NCI-H748 (cell line): ENCODE results near the gene ATP2A1.
"Not testable (repeated sequence)": the region's sequence is repeated elsewhere in the genome, so short reads cannot be mapped to it uniquely, and the experiment has no call there.

Experiments used
- DNase-seq: peaks from one replicate; lab custom pipeline; 2025; ENCODE audit not compliant: unreplicated experiment; lab: John Stamatoyannopoulos, UW

The ATP2A1 gene

DNA sequence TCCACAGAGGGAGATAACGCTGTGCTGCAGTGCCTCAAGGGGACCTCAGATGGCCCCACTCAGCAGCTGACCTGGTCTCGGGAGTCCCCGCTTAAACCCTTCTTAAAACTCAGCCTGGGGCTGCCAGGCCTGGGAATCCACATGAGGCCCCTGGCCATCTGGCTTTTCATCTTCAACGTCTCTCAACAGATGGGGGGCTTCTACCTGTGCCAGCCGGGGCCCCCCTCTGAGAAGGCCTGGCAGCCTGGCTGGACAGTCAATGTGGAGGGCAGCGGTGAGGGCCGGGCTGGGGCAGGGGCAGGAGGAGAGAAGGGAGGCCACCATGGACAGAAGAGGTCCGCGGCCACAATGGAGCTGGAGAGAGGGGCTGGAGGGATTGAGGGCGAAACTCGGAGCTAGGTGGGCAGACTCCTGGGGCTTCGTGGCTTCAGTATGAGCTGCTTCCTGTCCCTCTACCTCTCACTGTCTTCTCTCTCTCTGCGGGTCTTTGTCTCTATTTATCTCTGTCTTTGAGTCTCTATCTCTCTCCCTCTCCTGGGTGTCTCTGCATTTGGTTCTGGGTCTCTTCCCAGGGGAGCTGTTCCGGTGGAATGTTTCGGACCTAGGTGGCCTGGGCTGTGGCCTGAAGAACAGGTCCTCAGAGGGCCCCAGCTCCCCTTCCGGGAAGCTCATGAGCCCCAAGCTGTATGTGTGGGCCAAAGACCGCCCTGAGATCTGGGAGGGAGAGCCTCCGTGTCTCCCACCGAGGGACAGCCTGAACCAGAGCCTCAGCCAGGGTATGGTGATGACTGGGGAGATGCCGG, 54.3 kb downstream of the ATP2A1 start:
- DNase-seq, result no peak

DNA sequence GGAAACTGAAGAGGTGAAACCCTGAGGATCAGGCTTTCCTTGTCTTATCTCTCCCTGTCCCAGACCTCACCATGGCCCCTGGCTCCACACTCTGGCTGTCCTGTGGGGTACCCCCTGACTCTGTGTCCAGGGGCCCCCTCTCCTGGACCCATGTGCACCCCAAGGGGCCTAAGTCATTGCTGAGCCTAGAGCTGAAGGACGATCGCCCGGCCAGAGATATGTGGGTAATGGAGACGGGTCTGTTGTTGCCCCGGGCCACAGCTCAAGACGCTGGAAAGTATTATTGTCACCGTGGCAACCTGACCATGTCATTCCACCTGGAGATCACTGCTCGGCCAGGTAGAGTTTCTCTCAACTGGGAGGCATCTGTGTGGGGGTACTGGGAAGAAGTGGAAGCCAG, 54.9 kb downstream of the ATP2A1 start:
- no peak for DNase-seq

- DNase-seq, result no peak
These were observed 57.1 kb downstream of the ATP2A1 start for GRCh38 chr16:28935346-28935745.

GRCh38 chr16:28935924-28936783, 57.9 kb downstream of the ATP2A1 start:
- no peak for DNase-seq

DNA sequence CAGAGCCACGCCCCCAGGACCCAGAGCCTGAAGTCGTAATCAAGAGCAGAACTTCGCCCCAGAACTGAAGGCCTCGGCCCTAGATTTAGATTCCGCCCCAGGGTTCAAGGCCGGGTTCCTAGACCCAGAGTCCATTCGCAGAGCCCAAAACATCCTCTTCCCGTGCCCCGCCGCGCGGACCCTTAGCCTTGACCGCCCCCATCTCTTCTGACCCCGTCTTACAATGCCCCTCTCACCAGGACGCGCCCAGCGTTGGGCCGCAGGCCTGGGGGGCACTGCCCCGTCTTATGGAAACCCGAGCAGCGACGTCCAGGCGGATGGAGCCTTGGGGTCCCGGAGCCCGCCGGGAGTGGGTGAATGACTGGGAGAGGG, 58.5 kb downstream of the ATP2A1 start:
- DNase-seq, result no peak

DNA sequence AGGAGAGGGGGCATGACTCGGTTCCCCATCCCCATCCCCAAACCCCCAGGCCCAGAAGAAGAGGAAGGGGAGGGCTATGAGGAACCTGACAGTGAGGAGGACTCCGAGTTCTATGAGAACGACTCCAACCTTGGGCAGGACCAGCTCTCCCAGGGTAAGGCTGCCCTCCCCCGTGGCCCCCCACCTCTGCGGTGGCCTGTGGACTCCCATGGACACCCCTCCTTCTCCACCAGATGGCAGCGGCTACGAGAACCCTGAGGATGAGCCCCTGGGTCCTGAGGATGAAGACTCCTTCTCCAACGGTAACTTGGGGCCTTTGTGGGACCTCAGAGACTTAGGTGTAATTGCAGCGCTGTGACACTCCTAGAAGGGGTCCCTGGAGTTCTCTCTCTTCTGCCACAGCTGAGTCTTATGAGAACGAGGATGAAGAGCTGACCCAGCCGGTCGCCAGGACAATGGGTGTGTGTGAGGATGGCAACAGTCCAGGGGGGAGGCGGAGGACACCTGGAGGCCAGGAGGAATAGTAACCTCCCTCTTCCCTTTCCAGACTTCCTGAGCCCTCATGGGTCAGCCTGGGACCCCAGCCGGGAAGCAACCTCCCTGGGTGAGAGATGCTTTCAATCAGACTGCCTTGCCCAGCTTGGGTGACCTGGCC, 59.1 kb downstream of the ATP2A1 start:
- DNase-seq, result no peak

DNA sequence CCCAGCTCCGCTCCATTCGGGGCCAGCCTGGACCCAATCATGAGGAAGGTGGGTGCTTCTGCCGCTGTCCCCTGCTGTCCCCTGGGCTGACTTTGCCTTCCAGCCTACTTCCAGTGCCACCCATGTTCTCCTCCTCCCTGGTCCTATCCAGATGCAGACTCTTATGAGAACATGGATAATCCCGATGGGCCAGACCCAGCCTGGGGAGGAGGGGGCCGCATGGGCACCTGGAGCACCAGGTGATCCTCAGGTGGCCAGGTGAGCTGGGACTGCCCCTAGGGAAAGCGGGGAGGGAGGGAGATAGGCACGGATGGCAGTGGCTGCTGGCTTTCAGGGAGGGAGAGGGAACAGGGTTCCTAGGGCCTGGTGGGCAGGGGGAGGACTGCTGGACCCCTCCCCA, 60.4 kb downstream of the ATP2A1 start:
- no peak for DNase-seq

DNA sequence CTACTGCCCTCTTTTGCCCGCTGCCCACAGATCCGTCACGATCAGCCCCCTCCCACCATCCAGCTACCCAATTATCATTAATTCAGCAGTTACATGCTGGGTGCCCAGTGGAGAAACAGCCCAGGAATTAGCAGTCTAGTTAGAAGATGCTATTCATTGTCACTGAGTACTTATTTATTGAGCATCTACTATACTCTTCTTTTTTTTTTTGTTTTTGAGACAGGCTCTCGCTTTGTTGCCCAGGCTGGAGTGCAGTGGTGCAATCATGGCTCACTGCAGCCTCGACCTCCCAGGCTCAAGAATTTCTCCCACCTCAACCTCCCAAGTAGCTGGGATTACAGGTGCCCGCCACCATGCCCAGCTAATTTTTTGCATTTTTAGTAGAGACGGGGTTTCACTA, 61.5 kb downstream of the ATP2A1 start:
- DNase-seq, result not testable (repeated sequence)

GRCh38 chr16:28943281-28943680, 65.0 kb downstream of the ATP2A1 start:
- DNase-seq, result no peak

DNA sequence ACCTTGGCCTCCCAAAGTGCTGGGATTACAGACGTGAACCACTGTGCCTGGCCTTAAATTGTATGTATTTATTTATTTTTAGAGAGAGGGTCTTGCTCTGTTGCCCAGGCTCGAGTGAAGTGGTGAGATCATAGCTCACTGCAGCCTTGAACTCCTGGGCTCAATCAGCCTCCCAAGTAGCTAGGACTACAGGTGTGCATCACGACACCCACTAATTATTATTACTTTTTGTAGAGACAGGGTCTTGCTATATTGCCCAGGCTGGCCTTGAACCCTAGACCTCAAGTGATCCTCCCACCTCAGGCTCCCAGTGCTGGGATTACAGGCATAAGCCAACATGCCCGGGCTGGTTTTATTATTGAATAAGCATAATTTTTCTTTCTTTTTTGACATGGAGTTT, 68.4 kb downstream of the ATP2A1 start:
- no peak for DNase-seq

GRCh38 chr16:28950648-28951409, 72.5 kb downstream of the ATP2A1 start, which contains the start of gene NFATC2IP:
NFATC2IP (plus strand) TSS chr16:28950937; CDS start chr16:28951012, 75 bp downstream.
- DNase-seq, result peak; percentile 98

DNA sequence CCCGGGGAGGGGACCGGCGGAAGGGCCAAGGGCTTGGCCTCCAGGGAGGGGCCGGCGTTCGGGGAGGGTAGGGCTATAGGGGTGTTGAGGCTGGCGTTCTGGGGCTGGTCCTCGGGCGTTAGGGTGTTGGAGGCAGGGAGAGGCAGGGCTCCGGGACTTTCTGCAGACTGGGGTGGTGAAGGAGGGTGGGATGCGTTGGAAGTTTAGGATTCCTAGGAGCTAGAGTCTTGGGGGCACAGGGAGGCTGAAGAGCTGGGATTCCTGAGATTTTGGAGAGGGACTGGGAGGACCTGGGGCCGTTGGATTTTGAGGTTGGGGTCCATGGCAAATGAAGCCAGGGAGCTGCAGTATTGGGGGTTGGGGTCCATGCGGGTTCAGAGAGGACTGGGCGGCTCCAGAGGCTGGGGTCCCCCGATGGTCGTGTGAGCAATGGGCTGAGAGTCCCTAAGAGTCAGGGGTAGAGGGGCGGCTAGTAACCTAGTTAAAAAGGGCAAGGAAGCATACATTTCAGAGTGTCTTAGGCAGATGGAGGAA, 73.2 kb downstream of the ATP2A1 start:
- peak; percentile 29 for DNase-seq
